Lower leg skin (tissue), 3 donors: ENCODE data around the gene RBMS2.

Source experiments
- CTCF ChIP-seq, 3 donors: fragments of 450-650 bp; IDR thresholded peaks; one replicate each; pipeline ENCODE4 v1.5.1; 2016; ENCODE audit warnings: antibody characterized with exemption in 3 of 3, mild to moderate bottlenecking in 3 of 3, moderate library complexity in 2 of 3
- POLR2A ChIP-seq, 2 donors: fragments of 450-650 bp; IDR thresholded peaks; one replicate each; pipeline ENCODE4 v1.6.1; 2016 to 2017; ENCODE audit warnings: antibody characterized with exemption in 2 of 2, mild to moderate bottlenecking in 1 of 2, moderate library complexity in 1 of 2

GRCh38 chr12:56520048-56520447 lies 1.6 kb upstream of the RBMS2 start:
- TF ChIP-seq CTCF (IDR thresholded peaks at IDR 0.05), result no peak
- no peak for TF ChIP-seq POLR2A (IDR thresholded peaks at IDR 0.05)
